ENCODE measurements around the gene KCND3. TPM values are rescaled to one million over a fixed set of nuclear protein-coding genes. Genes with fewer than 3 reads are reported as not detected.

Gene KCND3
- total RNA-seq, 3 donors from 2014 or later (not counting 1 experiment from before 2014, with no cell fraction given): 0.07 to 0.16 TPM; not detected in 1

- no peak for DNase-seq
- ATAC-seq: no peak
- no peak overlapping the region for H3K4me3 ChIP-seq (ENCODE audit: low read length)
- 88% methylated on average over 5 of the region's 5 CpGs for WGBS (ENCODE audit: insufficient coverage)
- H3K9me3 ChIP-seq (ENCODE audit: control insufficient read depth, insufficient read depth, low read length): no peaks in the 10 kb centered on the region
- H3K27ac Mint-ChIP-seq: no peak overlapping the region
- H3K27ac ChIP-seq (ENCODE audit: low read length): no peak overlapping the region
- no peak overlapping the region for H3K4me3 Mint-ChIP-seq
- H3K36me3 ChIP-seq (ENCODE audit: control insufficient read depth, insufficient read depth, low read length): no peaks in the 10 kb centered on the region
- no peaks in the 10 kb centered on the region for H3K9me3 Mint-ChIP-seq
- TF ChIP-seq, protein P1, sequence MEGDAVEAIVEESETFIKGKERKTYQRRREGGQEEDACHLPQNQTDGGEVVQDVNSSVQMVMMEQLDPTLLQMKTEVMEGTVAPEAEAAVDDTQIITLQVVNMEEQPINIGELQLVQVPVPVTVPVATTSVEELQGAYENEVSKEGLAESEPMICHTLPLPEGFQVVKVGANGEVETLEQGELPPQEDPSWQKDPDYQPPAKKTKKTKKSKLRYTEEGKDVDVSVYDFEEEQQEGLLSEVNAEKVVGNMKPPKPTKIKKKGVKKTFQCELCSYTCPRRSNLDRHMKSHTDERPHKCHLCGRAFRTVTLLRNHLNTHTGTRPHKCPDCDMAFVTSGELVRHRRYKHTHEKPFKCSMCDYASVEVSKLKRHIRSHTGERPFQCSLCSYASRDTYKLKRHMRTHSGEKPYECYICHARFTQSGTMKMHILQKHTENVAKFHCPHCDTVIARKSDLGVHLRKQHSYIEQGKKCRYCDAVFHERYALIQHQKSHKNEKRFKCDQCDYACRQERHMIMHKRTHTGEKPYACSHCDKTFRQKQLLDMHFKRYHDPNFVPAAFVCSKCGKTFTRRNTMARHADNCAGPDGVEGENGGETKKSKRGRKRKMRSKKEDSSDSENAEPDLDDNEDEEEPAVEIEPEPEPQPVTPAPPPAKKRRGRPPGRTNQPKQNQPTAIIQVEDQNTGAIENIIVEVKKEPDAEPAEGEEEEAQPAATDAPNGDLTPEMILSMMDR (IDR thresholded peaks at IDR 0.05): no peak
- H3K27me3 Mint-ChIP-seq (ENCODE audit: low read depth in 2 of 2): peaks cover 4 to 63% of the 10 kb centered on the region in 2 donors
- intact Hi-C loops (cut with micrococcal nuclease): no loop called here
- no peaks in the 10 kb centered on the region for H3K4me1 ChIP-seq (ENCODE audit: control insufficient read depth, insufficient read depth, low read length)
- H3K36me3 Mint-ChIP-seq: no peaks in the 10 kb centered on the region
- H3K27me3 ChIP-seq (ENCODE audit: control insufficient read depth, insufficient read depth, low read length): no peaks in the 10 kb centered on the region
- no peaks in the 10 kb centered on the region for H3K4me1 Mint-ChIP-seq
Measured at GRCh38 chr1:111834956-111835355, 154.5 kb downstream of the KCND3 start.

DNA sequence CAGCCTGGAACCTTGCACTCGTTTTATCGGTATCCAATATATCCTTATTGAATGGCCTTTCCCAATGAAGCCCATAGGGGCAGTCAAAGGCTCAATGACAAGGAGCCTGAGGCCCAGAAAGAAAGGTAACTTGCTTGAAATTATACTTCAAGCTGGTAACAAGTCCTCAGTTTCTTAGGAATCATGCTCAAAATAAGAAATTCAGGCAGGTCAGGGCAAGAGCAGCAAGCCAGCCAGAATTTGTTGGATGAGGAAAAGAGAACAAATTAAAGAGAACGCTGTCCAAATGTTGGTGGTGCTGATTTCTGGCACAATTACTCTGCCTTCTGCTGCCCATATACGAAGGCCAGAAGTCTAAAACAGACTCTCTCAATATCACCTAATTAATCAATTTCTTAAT is 156.1 kb downstream of the KCND3 start:
- Mint-ChIP-seq H3K27ac (no peak overlapping the region), H3K27me3 (ENCODE audit: low read depth in 2 of 2) (peaks cover 16 to 57% of the 10 kb centered on the region in 2 donors), H3K9me3 (no peaks in the 10 kb centered on the region), H3K4me1 (no peaks in the 10 kb centered on the region), H3K36me3 (no peaks in the 10 kb centered on the region), H3K4me3 (no peak overlapping the region)
- 78% methylated on average over 4 of the region's 4 CpGs for WGBS (ENCODE audit: insufficient coverage)
- Histone ChIP-seq H3K27me3 (ENCODE audit: control insufficient read depth, insufficient read depth, low read length) (no peaks in the 10 kb centered on the region), H3K9me3 (ENCODE audit: control insufficient read depth, insufficient read depth, low read length) (no peaks in the 10 kb centered on the region), H3K27ac (ENCODE audit: low read length) (no peak overlapping the region), H3K4me3 (ENCODE audit: low read length) (no peak overlapping the region), H3K4me1 (ENCODE audit: control insufficient read depth, insufficient read depth, low read length) (no peaks in the 10 kb centered on the region), H3K36me3 (ENCODE audit: control insufficient read depth, insufficient read depth, low read length) (no peaks in the 10 kb centered on the region)
- TF ChIP-seq, protein P1 (IDR thresholded peaks at IDR 0.05): no peak
- intact Hi-C loops (cut with micrococcal nuclease): no loop called here
- DNase-seq (no peak), ATAC-seq (no peak)

DNA sequence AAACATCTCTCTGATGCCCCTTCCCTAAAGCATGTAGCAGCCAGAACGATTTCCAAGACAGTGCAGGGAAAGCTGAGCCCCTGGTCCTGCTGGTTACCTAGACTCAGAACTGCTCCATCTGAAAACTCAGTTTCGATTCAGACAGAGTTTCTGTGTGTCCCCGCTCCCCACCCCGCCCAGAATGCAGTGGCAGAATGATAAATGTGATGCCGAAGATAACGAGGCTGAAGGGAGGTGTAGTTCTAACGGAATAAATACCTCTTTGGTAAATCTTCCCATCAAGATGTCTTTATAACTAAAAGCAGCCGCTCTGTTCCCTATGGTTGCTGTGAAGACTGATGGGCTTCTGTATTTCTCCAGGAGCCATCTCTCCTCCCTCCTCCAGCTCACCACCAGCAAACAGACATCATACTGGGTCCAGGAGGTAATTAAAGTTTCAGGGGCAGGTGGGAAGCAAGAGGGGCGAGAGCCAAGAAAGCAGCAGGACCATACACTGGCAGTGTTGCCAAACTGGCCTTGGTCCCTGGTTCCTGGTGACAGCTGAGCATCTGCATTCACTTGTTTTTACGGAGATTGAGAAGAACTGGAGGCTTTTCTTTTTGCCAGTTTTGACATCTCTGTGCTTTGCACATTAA is 156.8 kb downstream of the KCND3 start:
- no peak overlapping the region for H3K4me3 Mint-ChIP-seq

More for the DNA sequence above, 156.8 kb downstream of the KCND3 start:
- H3K27me3 Mint-ChIP-seq (ENCODE audit: low read depth in 2 of 2): peaks cover 18 to 57% of the 10 kb centered on the region in 2 donors
- DNase-seq (no peak), ATAC-seq (no peak)
- WGBS (ENCODE audit: insufficient coverage): 83% methylated on average over 10 of the region's 10 CpGs
- no peaks in the 10 kb centered on the region for H3K4me1 Mint-ChIP-seq
- no peaks in the 10 kb centered on the region for H3K27me3 ChIP-seq (ENCODE audit: control insufficient read depth, insufficient read depth, low read length)
- no peak overlapping the region for H3K4me3 ChIP-seq (ENCODE audit: low read length)
- H3K36me3 Mint-ChIP-seq: no peaks in the 10 kb centered on the region
- H3K36me3 ChIP-seq (ENCODE audit: control insufficient read depth, insufficient read depth, low read length): no peaks in the 10 kb centered on the region
- H3K9me3 Mint-ChIP-seq: no peaks in the 10 kb centered on the region
- no peaks in the 10 kb centered on the region for H3K9me3 ChIP-seq (ENCODE audit: control insufficient read depth, insufficient read depth, low read length)
- H3K4me1 ChIP-seq (ENCODE audit: control insufficient read depth, insufficient read depth, low read length): no peaks in the 10 kb centered on the region
- TF ChIP-seq, protein P1 (IDR thresholded peaks at IDR 0.05): no peak
- intact Hi-C loops (cut with micrococcal nuclease): no loop called here
- H3K27ac ChIP-seq (ENCODE audit: low read length): no peak overlapping the region
- no peak overlapping the region for H3K27ac Mint-ChIP-seq

All from natural killer cell (primary cell).